Activated naive CD8-positive, alpha-beta T cell treated with anti-CD3 and anti-CD28 coated beads, Interleukin-2, amount 10 ng/mL, durations not matched to agents 7 days and 5 days (primary cell): ENCODE measurements around the gene TMEM120B. TPM values are rescaled to one million over a fixed set of nuclear protein-coding genes. Genes with fewer than 3 reads are reported as not detected.

ENCODE experiments used
- ATAC-seq: fragments of 150-1000 bp; cut with Tn5 transposase; one replicate; pipeline ENCODE4 v1.10.0; 2021; ENCODE audit warnings: low read depth, moderate library complexity
- POLR2A ChIA-PET: fragments of 350-600 bp; sonication (Branson Sonifier 250); formaldehyde crosslinking; loops from one replicate; lab custom pipeline; 2021; ENCODE audit warnings: antibody characterized with exemption; lab: Charles Lee
- DNase-seq: peaks from one replicate; pipeline ENCODE4 v3.0.0; 2021
- H3K27ac Mint-ChIP-seq: one replicate; pipeline ENCODE4 v1.8.0; 2022; ENCODE audit warnings: mild to moderate bottlenecking, mixed read lengths
- H3K27me3 Mint-ChIP-seq: one replicate; pipeline ENCODE4 v1.8.0; 2022; ENCODE audit warnings: mild to moderate bottlenecking, moderate library complexity, mixed read lengths
- H3K36me3 Mint-ChIP-seq: one replicate; pipeline ENCODE4 v1.8.0; 2021; ENCODE audit warnings: mild to moderate bottlenecking, mixed read lengths
- H3K4me1 Mint-ChIP-seq: one replicate; pipeline ENCODE4 v1.8.0; 2021; ENCODE audit warnings: mixed read lengths
- H3K4me3 Mint-ChIP-seq: one replicate; pipeline ENCODE4 v1.8.0; 2022; ENCODE audit warnings: mild to moderate bottlenecking, moderate library complexity, mixed read lengths
- H3K9me3 Mint-ChIP-seq: one replicate; pipeline ENCODE4 v1.8.0; 2021; ENCODE audit warnings: mixed read lengths
- total RNA-seq, 2 experiments: library from RNA; stranded (reverse); gene quantifications; one replicate each; pipeline ENCODE4 v1.2.3, GENCODE V29; 2021

The TMEM120B gene
- total RNA-seq, 2 experiments from 2014 or later = 9.8 to 9.9 TPM

DNA sequence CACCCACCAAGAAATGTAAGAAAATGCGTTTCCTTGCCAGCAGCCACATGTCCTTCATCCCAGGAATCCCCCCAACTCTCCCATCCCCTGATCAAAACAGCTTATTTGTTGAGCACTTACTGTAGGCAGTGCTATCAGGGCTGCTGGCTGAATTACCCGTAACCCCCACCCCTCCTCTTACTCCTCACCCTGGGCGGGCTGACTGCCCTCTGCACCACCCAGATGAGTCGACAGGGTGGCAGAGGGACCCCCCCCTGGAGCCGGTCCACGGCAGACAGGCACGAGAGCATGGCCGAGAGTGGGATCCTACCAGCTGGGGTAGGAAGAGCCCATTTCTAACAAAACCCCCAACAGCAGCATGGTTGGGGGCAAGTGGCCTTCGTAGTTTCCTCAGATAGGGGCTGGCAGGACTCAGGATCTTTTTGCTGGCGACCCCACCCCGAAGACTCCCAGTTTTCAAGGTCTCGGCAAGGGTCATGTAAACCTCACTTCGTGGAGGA, 82.0 kb downstream of the TMEM120B start:
- no peaks in the 10 kb centered on the region for H3K9me3 Mint-ChIP-seq
- peak overlapping the region; percentile 92 for H3K27ac Mint-ChIP-seq
- POLR2A ChIA-PET = interaction anchor here (0.8 to 31.1 kb wide), 9 partner anchors 6 to 168 kb away, joined by 3 to 931 read pairs (median 8); partner anchors contain the start of genes ORAI1, PSMD9, RHOF and SETD1B
- H3K27me3 Mint-ChIP-seq = no peaks in the 10 kb centered on the region
- H3K36me3 Mint-ChIP-seq = peaks cover 18% of the 10 kb centered on the region
- H3K4me1 Mint-ChIP-seq = peaks cover 48% of the 10 kb centered on the region
- H3K4me3 Mint-ChIP-seq = peak overlapping the region; percentile 72
- ATAC-seq (peak; percentile 6), DNase-seq (no peak)

DNA sequence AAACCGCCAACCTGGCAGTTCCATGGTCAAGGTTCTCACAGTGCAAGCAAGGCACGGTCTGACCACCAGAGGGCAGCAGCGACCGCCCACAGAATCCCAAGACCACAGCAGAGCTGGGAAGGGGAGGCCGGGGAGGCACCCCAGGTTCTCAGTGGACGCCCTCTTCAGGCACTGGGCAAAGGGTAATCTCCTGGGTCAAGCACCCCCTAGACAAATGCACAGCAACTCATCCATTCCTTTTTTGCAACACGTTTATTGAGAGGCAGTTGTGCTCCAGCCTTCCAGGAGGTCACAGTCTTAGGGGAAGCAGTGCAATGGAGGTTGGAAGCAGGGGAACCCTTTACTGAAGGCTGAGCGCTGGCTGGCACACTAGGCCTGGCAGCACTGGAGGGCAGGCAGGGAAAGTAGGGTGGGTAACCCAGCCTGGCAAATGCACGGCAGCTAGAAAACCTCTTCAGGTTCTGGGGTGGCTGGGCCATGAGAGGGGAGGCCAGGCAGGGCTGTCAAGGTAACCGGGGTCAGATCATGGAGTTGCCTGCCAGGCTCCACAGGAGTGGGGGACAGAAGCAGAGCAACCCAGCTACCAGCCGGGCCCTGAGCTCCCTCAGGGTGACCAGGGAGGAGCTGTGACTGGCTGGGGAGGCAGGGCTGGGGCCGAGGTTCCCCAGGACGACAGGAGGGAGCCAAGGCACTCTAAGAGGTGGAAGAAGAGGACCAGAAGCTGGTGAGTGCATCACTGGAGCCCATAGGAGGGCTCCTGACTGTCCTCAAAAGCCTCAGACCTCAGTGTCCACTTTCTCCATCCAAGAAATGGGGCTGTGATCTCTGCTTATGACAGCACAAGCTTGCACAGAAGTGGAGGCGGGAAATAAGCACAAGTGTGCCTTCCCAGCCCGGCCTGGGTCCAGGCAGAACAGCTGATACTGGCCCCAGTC, 82.7 kb downstream of the TMEM120B start:
- H3K4me3 Mint-ChIP-seq = peak overlapping the region; percentile 72
- ATAC-seq = no peak
- H3K27me3 Mint-ChIP-seq = no peaks in the 10 kb centered on the region
- peak; percentile 89 for DNase-seq
- peaks cover 42% of the 10 kb centered on the region for H3K4me1 Mint-ChIP-seq
- no peaks in the 10 kb centered on the region for H3K9me3 Mint-ChIP-seq
- peaks cover 16% of the 10 kb centered on the region for H3K36me3 Mint-ChIP-seq
- POLR2A ChIA-PET = interaction anchor here (0.8 to 31.1 kb wide), 8 partner anchors 6 to 99 kb away, joined by 3 to 931 read pairs (median 10); partner anchors contain the start of genes PSMD9, RHOF, SETD1B and TMEM120B
- peak overlapping the region; percentile 92 for H3K27ac Mint-ChIP-seq

DNA sequence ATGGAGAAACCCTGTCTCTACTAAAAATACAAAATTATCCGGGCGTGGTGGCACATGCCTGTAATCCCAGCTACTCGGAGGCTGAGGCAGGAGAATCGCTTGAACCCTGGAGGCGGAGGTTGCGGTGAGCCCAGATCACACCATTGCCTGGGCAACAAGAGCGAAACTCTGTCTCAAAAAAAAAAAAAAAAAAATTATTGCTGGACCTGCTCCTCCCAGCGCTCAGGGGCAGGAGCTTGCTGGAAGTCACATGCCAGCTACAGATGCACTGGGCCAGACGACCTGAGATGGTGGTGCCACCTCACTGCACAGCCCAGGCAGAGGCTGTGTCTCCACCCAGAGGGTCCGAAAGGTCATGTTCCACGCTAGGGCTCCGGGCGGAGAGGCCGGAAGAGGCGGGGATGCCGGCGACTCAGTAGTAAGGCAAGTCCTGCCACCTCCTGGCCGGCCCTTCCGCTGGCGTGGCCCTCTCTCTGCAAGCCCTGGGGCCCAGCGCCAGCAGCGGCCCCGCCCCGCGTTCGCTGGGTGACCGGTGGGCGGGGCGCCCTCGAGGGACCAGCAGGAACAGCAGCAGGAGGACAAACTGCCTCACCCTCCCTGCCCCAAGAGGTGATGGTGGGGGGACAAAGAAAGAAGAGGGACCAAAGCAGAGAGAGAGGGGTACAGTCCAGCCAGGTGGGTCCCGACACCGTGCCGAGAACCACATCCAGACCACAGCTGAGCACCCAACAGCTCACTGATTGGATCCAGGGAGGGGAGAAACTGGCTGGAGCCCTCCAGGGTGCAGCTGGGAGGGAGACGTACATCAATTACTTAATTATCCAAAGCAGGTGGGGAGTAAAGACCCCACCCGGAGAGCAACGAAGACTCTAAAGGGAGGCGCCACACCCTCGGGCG, 84.6 kb downstream of the TMEM120B start:
- DNase-seq (no peak), ATAC-seq (no peak)
- Mint-ChIP-seq H3K9me3 (no peaks in the 10 kb centered on the region), H3K36me3 (peaks cover 17% of the 10 kb centered on the region), H3K27ac (peak overlapping the region; percentile 70), H3K27me3 (no peaks in the 10 kb centered on the region), H3K4me1 (peaks cover 33% of the 10 kb centered on the region), H3K4me3 (peak overlapping the region; percentile 87)
- POLR2A ChIA-PET = interaction anchor here (0.7 to 31.1 kb wide), 4 partner anchors 6 to 169 kb away, joined by 3 to 931 read pairs (median 468); partner anchors contain the start of genes RHOF and SETD1B

DNA sequence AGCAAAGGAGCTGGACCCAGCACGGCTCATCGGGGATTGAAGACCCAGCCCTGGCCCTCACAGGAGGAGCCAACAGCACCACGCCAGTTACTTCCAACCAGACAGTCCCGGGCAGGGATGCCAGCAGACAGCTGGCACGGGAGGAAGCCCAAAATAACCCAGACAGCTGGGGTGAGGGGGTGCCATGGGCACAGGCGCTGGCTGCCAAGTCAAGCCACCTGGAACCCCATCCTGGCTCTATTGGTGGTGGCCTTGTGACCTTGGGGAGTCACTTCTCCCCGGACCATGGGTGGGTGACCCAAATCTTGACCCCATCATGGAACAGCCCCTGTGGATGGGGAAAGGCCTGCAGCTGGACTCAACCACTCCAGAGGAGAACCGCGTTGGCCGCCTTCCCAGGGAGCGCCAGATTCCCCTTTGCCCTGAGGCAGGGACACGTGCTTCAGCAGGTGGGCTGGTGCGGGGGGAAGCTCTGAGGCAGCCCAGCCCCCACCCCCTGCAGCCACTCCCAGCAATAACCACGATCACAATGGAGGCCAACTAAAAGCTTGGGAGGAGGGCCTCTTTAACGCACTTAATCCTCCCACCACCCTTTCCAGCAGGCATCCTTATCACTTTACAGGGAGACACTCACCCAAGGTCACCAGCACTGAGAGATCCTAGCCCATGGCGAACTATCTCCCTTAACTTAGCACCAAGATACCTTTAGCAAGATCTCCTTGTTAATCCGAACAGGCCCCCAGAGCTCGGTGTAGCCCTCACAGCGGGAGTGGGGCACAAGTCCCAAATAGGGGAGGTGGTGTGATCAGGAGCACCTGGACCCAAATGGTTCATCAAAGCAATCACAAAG, 85.6 kb downstream of the TMEM120B start:
- H3K36me3 Mint-ChIP-seq = peaks cover 15% of the 10 kb centered on the region
- peak overlapping the region; percentile 87 for H3K4me3 Mint-ChIP-seq
- no peak for ATAC-seq
- peak overlapping the region; percentile 47 for H3K27ac Mint-ChIP-seq
- no peaks in the 10 kb centered on the region for H3K9me3 Mint-ChIP-seq
- no peak for DNase-seq
- H3K27me3 Mint-ChIP-seq = no peaks in the 10 kb centered on the region
- H3K4me1 Mint-ChIP-seq = peaks cover 33% of the 10 kb centered on the region
- POLR2A ChIA-PET = interaction anchor here (1.4 to 31.1 kb wide), 3 partner anchors 5 to 171 kb away, joined by 3 to 931 read pairs (median 931); partner anchors contain the start of genes ORAI1, RHOF and SETD1B

DNA sequence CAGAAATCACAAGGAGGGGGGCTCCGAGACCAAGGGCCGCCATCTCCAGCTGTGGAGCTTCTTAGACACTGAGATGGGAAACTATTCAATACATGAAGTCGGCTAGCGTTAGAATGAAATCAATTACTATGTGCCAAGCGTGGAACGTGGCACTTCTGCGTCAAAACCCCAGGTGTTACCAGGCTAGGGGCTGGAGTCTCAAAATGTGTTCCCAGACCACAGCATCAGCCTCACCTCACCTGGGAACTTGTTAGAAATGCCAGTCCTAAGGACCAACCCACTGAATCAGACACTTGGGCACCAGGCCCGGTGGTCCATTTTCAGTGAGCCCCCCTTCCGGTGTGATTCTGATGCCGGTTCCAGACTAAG, 86.2 kb downstream of the TMEM120B start:
- H3K4me1 Mint-ChIP-seq = peaks cover 33% of the 10 kb centered on the region
- DNase-seq (no peak), ATAC-seq (no peak)
- POLR2A ChIA-PET = interaction anchor here (1.4 to 31.1 kb wide), 3 partner anchors 4 to 172 kb away, joined by 3 to 931 read pairs (median 931); partner anchors contain the start of genes ORAI1, RHOF and SETD1B
- peaks cover 15% of the 10 kb centered on the region for H3K36me3 Mint-ChIP-seq
- H3K9me3 Mint-ChIP-seq = no peaks in the 10 kb centered on the region
- peak overlapping the region; percentile 87 for H3K4me3 Mint-ChIP-seq
- H3K27me3 Mint-ChIP-seq = no peaks in the 10 kb centered on the region
- peak overlapping the region; percentile 89 for H3K27ac Mint-ChIP-seq

DNA sequence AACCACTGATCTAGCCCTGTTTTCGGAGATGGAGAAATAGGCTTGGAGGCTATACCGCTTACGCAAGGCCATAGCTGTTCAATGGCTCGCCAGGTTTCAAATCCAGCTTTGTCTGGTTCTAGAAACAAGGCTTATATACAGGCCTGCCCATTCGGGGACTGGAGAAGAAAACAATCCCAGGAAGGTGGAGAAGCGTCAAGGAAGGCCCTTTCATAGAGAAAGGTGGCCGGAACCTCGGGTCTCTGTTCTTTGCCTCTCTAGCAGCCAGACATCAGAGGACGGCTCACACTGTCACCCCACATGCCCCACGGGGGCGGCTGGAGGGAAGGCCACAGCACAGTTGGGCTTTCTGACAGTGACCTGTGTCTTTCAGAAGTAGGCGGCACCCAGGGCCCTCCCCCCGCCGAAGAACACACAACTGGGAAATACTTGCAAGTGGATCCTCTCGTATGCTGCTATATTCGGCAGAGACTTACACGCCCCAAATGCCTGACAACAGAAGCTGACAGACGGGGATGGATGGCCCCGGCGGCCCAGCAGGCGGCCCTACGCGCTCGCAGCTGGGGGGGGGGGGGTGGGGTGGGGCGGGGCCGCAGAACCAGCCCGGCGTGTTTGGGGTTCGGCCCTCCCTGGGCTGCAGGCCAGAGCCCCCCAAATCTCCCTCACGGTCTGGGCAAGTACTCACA, 86.7 kb downstream of the TMEM120B start:
- DNase-seq = peak; percentile 67
- POLR2A ChIA-PET = interaction anchor here (1.2 to 31.1 kb wide), 4 partner anchors 4 to 173 kb away, joined by 3 to 931 read pairs (median 467); partner anchors contain the start of genes ORAI1, RHOF and SETD1B
- ATAC-seq = peak; percentile 11
- no peaks in the 10 kb centered on the region for H3K27me3 Mint-ChIP-seq
- peaks cover 32% of the 10 kb centered on the region for H3K4me1 Mint-ChIP-seq
- H3K36me3 Mint-ChIP-seq = peaks cover 15% of the 10 kb centered on the region
- H3K9me3 Mint-ChIP-seq = no peaks in the 10 kb centered on the region
- peak overlapping the region; percentile 89 for H3K27ac Mint-ChIP-seq
- peak overlapping the region; percentile 87 for H3K4me3 Mint-ChIP-seq

DNA sequence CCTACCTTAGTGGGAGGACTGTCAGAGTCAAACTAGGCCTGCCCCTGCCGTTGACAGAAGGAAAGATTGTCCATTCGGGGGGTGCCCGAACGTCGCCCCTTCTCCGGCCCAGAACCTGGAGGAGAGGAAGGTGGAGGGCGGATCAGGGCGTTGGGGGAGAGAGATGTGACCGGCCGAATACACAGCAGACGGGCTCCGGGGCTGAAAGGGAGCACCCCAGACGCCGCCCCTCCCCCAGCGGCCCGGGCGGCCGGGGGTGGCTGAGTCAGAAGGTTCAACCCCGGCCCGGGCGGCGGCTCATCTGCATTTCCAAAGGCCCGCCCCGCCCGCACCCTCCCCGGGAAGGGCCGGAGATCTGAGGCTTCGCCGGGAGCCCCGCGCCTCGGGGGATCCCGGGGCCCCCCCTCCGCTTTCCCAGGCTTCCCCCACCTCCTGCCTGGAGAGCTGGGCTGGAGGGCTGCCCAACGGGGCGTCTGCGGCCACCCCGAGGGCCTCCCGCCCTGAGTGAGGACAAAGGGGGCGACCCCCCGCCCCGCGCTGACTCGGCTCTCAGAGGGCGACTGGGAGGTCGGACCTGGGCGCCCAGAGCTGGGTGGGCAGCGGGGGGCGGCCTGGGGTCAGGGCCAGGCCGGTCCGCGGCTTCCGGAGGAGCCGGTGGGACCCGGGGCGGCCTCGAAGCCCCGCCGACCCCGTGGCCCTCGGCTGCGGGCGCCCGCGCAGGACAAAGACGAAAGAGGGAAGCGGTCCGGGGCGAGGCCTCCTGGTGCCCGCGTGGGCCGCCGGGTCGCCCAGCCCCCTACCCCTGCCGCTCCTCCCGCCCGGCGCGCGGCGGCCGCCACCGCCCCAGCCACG, 87.5 kb downstream of the TMEM120B start:
- POLR2A ChIA-PET = interaction anchor here (0.9 to 31.1 kb wide), 6 partner anchors 3 to 173 kb away, joined by 3 to 931 read pairs (median 8); partner anchors contain the start of genes ORAI1, PSMD9, RHOF and SETD1B
- Mint-ChIP-seq H3K9me3 (no peaks in the 10 kb centered on the region), H3K4me3 (peak overlapping the region; percentile 87), H3K36me3 (peaks cover 15% of the 10 kb centered on the region), H3K27ac (peak overlapping the region; percentile 89), H3K4me1 (peaks cover 25% of the 10 kb centered on the region), H3K27me3 (no peaks in the 10 kb centered on the region)
- peak; percentile 88 for DNase-seq
- peak; percentile 34 for ATAC-seq

DNA sequence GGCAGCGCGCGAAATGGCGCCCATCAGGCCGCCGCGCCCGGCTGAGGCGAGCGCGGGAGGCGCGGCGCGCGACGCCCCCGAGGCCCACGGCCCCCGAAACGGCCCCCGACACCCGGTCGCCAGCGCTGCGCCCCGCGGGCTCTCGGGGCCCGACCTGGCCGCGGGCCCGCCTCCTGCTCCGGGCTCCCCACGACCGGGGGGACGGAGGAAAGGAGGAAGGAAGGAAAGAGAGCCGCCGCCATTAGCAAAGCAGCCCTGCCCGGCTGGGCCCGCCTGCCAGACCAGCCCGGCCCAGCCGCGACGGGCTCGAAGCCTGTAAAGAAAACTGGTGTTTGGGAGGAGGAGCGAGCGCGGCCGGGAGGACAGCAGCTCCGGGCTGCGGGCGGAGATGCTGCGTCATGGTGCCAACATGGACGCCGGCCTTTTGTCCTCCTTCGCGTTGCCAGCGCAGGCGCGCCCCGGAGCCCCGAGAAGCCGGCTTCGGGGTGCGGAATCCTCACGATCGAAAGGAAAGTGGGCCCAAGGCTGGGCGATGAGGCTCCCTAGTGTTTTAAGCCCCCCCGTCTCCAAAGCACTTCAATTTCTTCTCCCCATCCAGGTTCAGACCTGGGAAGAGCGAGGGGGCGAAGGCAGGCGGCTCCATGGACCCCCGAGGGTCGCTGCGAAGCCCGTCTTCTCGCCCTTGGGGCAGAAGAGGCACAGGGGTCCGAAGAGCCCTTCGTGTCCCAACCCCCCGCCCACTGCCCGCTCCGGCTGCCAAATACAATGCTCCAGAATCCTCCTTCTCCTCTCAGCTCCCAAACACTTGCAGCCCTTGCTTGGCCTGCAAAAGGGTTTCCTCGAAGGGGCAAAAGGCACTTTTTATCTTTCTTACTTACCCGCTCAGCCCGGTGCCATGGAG, 88.4 kb downstream of the TMEM120B start:
- H3K4me1 Mint-ChIP-seq = peaks cover 25% of the 10 kb centered on the region
- H3K27me3 Mint-ChIP-seq = no peaks in the 10 kb centered on the region
- POLR2A ChIA-PET = interaction anchor here (0.6 to 31.1 kb wide), 10 partner anchors 2 to 841 kb away, joined by 3 to 931 read pairs (median 4); partner anchors contain the start of genes CFAP251, PSMD9, RHOF and SETD1B
- no peaks in the 10 kb centered on the region for H3K9me3 Mint-ChIP-seq
- peaks cover 17% of the 10 kb centered on the region for H3K36me3 Mint-ChIP-seq
- DNase-seq (peak; percentile 80), ATAC-seq (peak; percentile 5)
- peak overlapping the region; percentile 89 for H3K4me3 Mint-ChIP-seq
- peak overlapping the region; percentile 98 for H3K27ac Mint-ChIP-seq

DNA sequence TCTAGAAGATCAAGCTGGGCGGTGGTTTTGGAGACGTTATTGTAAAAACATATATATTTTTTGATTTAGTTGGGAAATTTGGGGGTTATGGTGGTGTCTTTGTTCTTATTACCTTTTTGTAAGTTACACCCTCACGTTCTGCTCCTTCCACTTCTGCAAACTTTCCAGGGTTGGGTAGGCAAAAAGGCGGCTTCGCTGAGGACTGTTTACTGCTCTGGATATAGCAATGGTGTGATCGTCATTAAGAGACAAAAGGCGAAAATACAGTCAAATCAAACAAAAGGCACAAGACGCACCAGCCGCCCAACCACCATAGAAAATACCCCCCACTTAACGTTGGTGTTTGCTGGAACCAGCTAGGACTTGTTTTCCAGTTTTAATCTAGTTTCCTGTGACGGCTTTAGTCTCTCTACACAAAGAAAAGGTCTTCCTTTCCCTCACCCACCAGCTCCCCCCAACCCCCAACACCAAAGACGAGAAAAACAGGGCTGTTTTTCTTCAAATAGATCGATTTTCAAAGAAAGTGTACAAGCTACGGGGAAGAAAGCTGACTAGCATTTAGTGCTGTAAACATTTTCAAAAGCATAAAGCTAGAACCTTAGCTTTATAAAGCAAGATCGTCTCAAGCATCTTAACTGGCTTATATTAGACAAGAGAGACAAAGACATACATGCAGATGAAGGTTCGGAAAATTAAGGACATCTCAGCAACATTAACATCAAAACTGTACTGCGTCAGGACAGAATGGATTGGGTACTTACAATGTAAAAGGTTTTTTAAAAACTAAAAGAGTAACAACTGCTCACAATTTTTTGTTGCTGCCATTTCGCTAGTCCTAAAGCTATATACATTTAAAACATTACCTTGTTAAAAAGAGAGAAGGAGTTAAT, 89.3 kb downstream of the TMEM120B start:
- POLR2A ChIA-PET = interaction anchor here (0.6 to 31.1 kb wide), 11 partner anchors 1 to 842 kb away, joined by 3 to 931 read pairs (median 5); partner anchors contain the start of genes CFAP251, ORAI1, PSMD9 and RHOF
- Mint-ChIP-seq H3K36me3 (peaks cover 21% of the 10 kb centered on the region), H3K27me3 (no peaks in the 10 kb centered on the region), H3K9me3 (no peaks in the 10 kb centered on the region), H3K4me3 (peak overlapping the region; percentile 89), H3K4me1 (peaks cover 31% of the 10 kb centered on the region), H3K27ac (peak overlapping the region; percentile 98)
- ATAC-seq = no peak
- no peak for DNase-seq
